Medulla oblongata (tissue), 1 donor: Measurements from ENCODE around the gene CYB561A3.
A peak's percentile ranks its signal among the peaks of the same experiment; 100 is the strongest.
"Not testable (repeated sequence)": the region's sequence is repeated elsewhere in the genome, so short reads cannot be mapped to it uniquely, and the experiment has no call there.

Experiments used
- DNase-seq: peaks from one replicate; pipeline ENCODE4 v3.0.0-alpha.2; 2015; ENCODE audit errors: extremely low spot score

The CYB561A3 gene

GRCh38 chr11:61361741-61362541 is at the start of gene CYB561A3, which contains the start of gene TMEM138:
TSS of gene CYB561A3 (minus strand) at chr11:61361882. CDS start at chr11:61356713, 5,169 bp downstream.
TSS of gene TMEM138 (plus strand) at chr11:61362374. CDS start at chr11:61364391, 2,017 bp downstream.
- peak; percentile 96 for DNase-seq

- no peak for DNase-seq
Measured at GRCh38 chr11:61406991-61407728, 45.5 kb upstream of the CYB561A3 start.

- DNase-seq: peak; percentile 57
Measured at GRCh38 chr11:61406067-61406466, 44.4 kb upstream of the CYB561A3 start.

GRCh38 chr11:61404641-61405040 is 43.0 kb upstream of the CYB561A3 start:
- DNase-seq: no peak

- DNase-seq: no peak
Measured at GRCh38 chr11:61404103-61404502, 42.4 kb upstream of the CYB561A3 start.

- DNase-seq: no peak
Measured at GRCh38 chr11:61403658-61404057, 42.0 kb upstream of the CYB561A3 start.

- DNase-seq: no peak
Measured at GRCh38 chr11:61401573-61401972, 39.9 kb upstream of the CYB561A3 start.

GRCh38 chr11:61401173-61401572 is 39.5 kb upstream of the CYB561A3 start:
- no peak for DNase-seq

GRCh38 chr11:61392981-61393595 is 31.4 kb upstream of the CYB561A3 start:
- DNase-seq: no peak

GRCh38 chr11:61390161-61390560 is 28.5 kb upstream of the CYB561A3 start:
- DNase-seq: no peak

- DNase-seq: no peak
Measured at GRCh38 chr11:61384271-61385242, 22.9 kb upstream of the CYB561A3 start.

GRCh38 chr11:61383859-61384258 is 22.2 kb upstream of the CYB561A3 start:
- not testable (repeated sequence) for DNase-seq

GRCh38 chr11:61380884-61381283 is 19.2 kb upstream of the CYB561A3 start:
- no peak for DNase-seq

GRCh38 chr11:61378713-61379313 is 17.1 kb upstream of the CYB561A3 start:
- peak; percentile 41 for DNase-seq

GRCh38 chr11:61377461-61378160 is 15.9 kb upstream of the CYB561A3 start:
- DNase-seq: no peak

GRCh38 chr11:61375761-61376108 is 14.1 kb upstream of the CYB561A3 start:
- DNase-seq: no peak

- no peak for DNase-seq
Measured at GRCh38 chr11:61372659-61373420, 11.2 kb upstream of the CYB561A3 start.

GRCh38 chr11:61370349-61371005 is 8.8 kb upstream of the CYB561A3 start:
- DNase-seq: no peak
